OCI-LY7 (cell line): ENCODE results near the gene CTNNA2. TPM values are rescaled to one million over a fixed set of nuclear protein-coding genes. Genes with fewer than 3 reads are reported as not detected.

Source experiments
- BruUV-seq: library from RNA; stranded (reverse); fragments of 400-500 nt; replicated peaks from 2 replicates; lab custom pipeline; 2021; lab: Mats Ljungman, UMichigan
- CTCF ChIA-PET: fragments of 300-600 bp; sonication (Branson Sonifier 250); formaldehyde crosslinking; loops from one replicate; lab custom pipeline; 2022; ENCODE audit warnings: antibody characterized with exemption; ENCODE audit not compliant: unreplicated experiment; lab: Charles Lee
- POLR2A ChIA-PET: fragments of 300-600 bp; sonication (Branson Sonifier 250); formaldehyde crosslinking; loops from one replicate; lab custom pipeline; 2022; ENCODE audit warnings: antibody characterized with exemption; lab: Charles Lee
- DNase-seq: peaks from one replicate; pipeline ENCODE4 v3.0.0-alpha.2; 2015; ENCODE audit warnings: low spot score
- H2AFZ ChIP-seq: fragments of 200-600 bp; sonication (generic), shearing (Covaris generic); 2 replicates; pipeline ENCODE4 v1.6.1; 2014; ENCODE audit warnings: mild to moderate bottlenecking, antibody characterized with exemption, low read length, moderate library complexity
- H3K27ac ChIP-seq: fragments of 200-600 bp; sonication (generic); 2 replicates; pipeline ENCODE4 v1.5.1; 2014; ENCODE audit warnings: mixed run types, low read depth, mild to moderate bottlenecking, moderate library complexity, low read length, inconsistent platforms; ENCODE audit not compliant: poor library complexity, severe bottlenecking
- H3K36me3 ChIP-seq: fragments of 200-600 bp; sonication (generic); 2 replicates; pipeline ENCODE4 v1.6.1; 2014; ENCODE audit warnings: mild to moderate bottlenecking, antibody characterized with exemption, low read length, moderate library complexity, mixed read lengths; ENCODE audit not compliant: insufficient read depth
- H3K4me1 ChIP-seq: fragments of 200-600 bp; sonication (generic); 2 replicates; pipeline ENCODE4 v1.5.1; 2014; ENCODE audit warnings: mild to moderate bottlenecking, low read length; ENCODE audit not compliant: insufficient read depth, poor library complexity, severe bottlenecking
- H3K4me2 ChIP-seq: fragments of 200-600 bp; sonication (generic); 2 replicates; pipeline ENCODE4 v1.6.1; 2014; ENCODE audit warnings: mild to moderate bottlenecking, low read length
- H3K4me3 ChIP-seq: fragments of 200-600 bp; sonication (generic); 2 replicates; pipeline ENCODE4 v1.5.1; 2014; ENCODE audit warnings: mild to moderate bottlenecking, low read depth, low read length; ENCODE audit not compliant: poor library complexity, severe bottlenecking
- H3K79me2 ChIP-seq: fragments of 200-600 bp; sonication (generic); 2 replicates; pipeline ENCODE4 v1.6.1; 2016; ENCODE audit warnings: low read depth, mild to moderate bottlenecking, low read length, moderate library complexity, mixed read lengths; ENCODE audit not compliant: insufficient read depth
- H3K9me2 ChIP-seq: fragments of 200-600 bp; sonication (generic); 2 replicates; pipeline ENCODE4 v1.6.1; 2016; ENCODE audit warnings: mild to moderate bottlenecking, low read length, mixed read lengths; ENCODE audit not compliant: insufficient read depth
- H3K9me3 ChIP-seq: fragments of 200-600 bp; sonication (generic); 2 replicates; pipeline ENCODE4 v1.6.1; 2014; ENCODE audit warnings: mild to moderate bottlenecking, mixed run types, low read length, mixed read lengths
- H4K20me1 ChIP-seq: fragments of 200-600 bp; sonication (generic); 2 replicates; pipeline ENCODE4 v1.6.1; 2014; ENCODE audit warnings: mild to moderate bottlenecking, antibody characterized with exemption, low read length, moderate library complexity, mixed read lengths; ENCODE audit not compliant: insufficient read depth
- EZH2phosphoT487 ChIP-seq: fragments of 200-600 bp; sonication (generic); IDR thresholded peaks from 2 replicates; pipeline ENCODE4 v1.6.1; 2018; ENCODE audit warnings: low read depth, borderline replicate concordance, mild to moderate bottlenecking, mixed run types, antibody characterized with exemption, low read length, moderate library complexity, mixed read lengths
- intact Hi-C: fragments of 100-400 bp; cut with micrococcal nuclease; formaldehyde crosslinking; loops from one replicate; pipeline ENCODE4 v1.10.0; 2022; ENCODE audit not compliant: unreplicated experiment
- total RNA-seq, 2 experiments: library from RNA; depleted of rRNA in 1 of 2; stranded (reverse); fragments of >200 nt in 1 of 2; shearing (Covaris generic) in 1 of 2; gene quantifications; 2 replicates each; pipeline ENCODE4 v1.2.3, GENCODE V29; 2014 to 2022
- TF ChIP-seq, protein P1 (sequence below): fragments of 200-600 bp; sonication (generic); conservative IDR thresholded peaks from 2 replicates; pipeline ENCODE4 v1.5.1; 2014; ENCODE audit warnings: mild to moderate bottlenecking, antibody characterized with exemption, low read length, moderate library complexity, mixed read lengths

Gene CTNNA2
- total RNA-seq, 2 experiments from 2014 or later, result 0.19 to 2.7 TPM

DNA sequence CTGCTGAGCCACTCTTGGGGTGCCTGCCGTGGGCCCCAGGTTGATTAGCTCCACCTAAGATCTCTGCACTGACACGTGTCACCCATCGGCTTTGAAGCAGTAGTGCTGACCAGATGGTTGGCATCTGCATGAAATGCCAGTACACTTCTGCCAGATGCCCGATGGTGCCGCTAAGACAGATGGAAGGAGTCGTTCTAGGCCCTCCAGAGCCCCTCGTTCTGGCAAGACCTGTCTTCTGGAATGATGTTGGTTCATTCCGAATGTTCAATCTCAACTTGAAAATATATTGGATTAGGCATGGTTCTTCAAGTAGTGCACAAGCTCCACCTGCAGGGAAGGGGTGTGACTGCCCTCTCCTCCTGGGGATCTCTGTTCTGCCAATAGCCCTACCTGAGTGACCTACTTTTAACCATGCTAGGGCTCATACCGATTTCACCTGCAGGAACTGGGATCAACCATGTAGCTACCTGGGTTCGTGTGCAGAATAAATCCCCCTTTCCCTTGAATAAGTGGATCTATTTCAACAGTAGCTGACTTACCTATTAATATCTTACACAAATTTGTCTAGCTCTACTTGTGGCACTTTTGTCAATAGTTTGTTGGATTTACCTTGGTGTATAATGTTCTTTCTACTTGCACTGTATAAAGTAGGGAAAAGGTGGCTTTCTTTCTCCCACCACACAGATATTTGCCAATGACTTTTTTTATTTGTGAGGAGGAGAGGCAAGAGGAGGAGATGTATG, 342.6 kb downstream of the CTNNA2 start:
- Histone ChIP-seq H3K27ac (no peak overlapping the region), H4K20me1 (no peaks in the 10 kb centered on the region), H3K4me2 (no peak overlapping the region), H3K4me1 (no peaks in the 10 kb centered on the region), H3K9me2 (no peaks in the 10 kb centered on the region), H3K4me3 (no peak overlapping the region), H3K36me3 (no peaks in the 10 kb centered on the region), H2AFZ (no peak overlapping the region), H3K9me3 (no peaks in the 10 kb centered on the region), H3K79me2 (no peaks in the 10 kb centered on the region)
- TF ChIP-seq, protein P1, sequence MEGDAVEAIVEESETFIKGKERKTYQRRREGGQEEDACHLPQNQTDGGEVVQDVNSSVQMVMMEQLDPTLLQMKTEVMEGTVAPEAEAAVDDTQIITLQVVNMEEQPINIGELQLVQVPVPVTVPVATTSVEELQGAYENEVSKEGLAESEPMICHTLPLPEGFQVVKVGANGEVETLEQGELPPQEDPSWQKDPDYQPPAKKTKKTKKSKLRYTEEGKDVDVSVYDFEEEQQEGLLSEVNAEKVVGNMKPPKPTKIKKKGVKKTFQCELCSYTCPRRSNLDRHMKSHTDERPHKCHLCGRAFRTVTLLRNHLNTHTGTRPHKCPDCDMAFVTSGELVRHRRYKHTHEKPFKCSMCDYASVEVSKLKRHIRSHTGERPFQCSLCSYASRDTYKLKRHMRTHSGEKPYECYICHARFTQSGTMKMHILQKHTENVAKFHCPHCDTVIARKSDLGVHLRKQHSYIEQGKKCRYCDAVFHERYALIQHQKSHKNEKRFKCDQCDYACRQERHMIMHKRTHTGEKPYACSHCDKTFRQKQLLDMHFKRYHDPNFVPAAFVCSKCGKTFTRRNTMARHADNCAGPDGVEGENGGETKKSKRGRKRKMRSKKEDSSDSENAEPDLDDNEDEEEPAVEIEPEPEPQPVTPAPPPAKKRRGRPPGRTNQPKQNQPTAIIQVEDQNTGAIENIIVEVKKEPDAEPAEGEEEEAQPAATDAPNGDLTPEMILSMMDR, result no peak
- no peak for TF ChIP-seq EZH2phosphoT487
- ChIA-PET CTCF (no interaction called here), POLR2A (interaction anchor here (0.6 kb wide), 1 partner anchor 9 kb away, joined by 4 read pairs; no protein-coding TSS in a partner anchor)
- no TSS peak for BruUV-seq
- intact Hi-C loops, result no loop called here
- no peak for DNase-seq

DNA sequence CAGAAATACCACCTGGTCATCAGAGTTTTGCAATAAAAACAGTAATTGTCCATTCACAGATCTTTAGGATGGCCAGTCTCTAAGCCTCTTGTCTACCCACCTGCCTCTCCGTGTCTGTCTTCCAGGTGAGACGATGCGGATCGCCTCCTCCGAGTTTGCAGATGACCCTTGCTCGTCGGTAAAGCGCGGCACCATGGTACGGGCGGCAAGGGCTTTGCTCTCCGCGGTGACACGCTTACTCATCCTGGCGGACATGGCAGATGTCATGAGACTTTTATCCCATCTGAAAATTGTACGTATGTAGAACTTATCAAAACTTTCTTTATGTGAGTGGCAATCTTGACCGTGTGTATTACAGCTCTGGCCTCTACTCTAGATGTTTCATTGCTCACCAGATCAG, 345.0 kb downstream of the CTNNA2 start:
- Histone ChIP-seq H3K9me3 (no peaks in the 10 kb centered on the region), H3K4me1 (no peaks in the 10 kb centered on the region), H2AFZ (no peak overlapping the region), H3K27ac (no peak overlapping the region), H3K9me2 (no peaks in the 10 kb centered on the region), H3K4me2 (no peak overlapping the region), H3K79me2 (no peaks in the 10 kb centered on the region), H4K20me1 (no peaks in the 10 kb centered on the region), H3K36me3 (no peaks in the 10 kb centered on the region), H3K4me3 (no peak overlapping the region)
- intact Hi-C loops, result no loop called here
- DNase-seq, result no peak
- CTCF ChIA-PET, result no interaction called here
- TF ChIP-seq, protein P1, result no peak
- TF ChIP-seq EZH2phosphoT487, result no peak
- POLR2A ChIA-PET, result no interaction called here
- BruUV-seq, result no TSS peak

DNA sequence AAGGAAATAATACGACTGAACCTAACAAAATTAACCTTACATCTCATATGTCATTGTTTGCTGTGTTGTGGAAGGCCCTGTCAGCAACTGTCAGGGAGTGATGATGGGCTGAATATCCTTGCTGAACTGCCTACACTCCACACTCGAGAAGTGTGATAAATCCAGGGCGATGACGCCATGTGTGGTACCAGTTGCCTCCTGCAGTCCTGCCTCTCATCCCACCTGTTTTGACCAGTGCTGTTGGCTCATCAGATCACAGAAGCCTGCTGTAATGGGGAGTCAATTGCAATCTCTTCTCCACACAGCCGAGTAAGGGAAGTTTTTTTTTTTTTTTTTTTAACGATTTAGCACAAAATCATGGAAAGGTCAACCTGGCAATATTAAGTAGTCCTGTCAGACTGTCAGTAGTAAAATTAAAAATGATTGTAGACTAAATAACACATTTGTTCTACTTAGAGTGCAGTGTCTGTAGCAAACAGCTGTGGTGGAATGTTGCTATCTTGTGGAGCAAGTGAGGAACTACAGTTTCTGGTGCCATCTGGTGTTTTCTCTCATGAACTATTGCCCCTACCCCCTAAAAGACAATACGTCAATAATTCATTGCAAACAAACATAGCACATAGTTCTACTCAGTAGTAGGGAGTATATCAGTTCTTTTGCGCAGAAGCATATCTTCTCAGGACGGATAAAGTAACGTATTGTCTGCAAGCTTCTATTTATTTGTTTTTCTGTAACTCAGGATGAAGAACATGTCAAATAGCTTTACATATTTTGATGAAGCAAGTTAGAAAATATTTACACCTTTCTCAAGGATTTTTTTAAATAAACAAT, 347.6 kb downstream of the CTNNA2 start:
- ChIA-PET POLR2A (no interaction called here), CTCF (no interaction called here)
- no TSS peak for BruUV-seq
- Histone ChIP-seq H3K9me2 (no peaks in the 10 kb centered on the region), H3K36me3 (no peaks in the 10 kb centered on the region), H3K4me3 (no peak overlapping the region), H4K20me1 (no peaks in the 10 kb centered on the region), H3K79me2 (no peaks in the 10 kb centered on the region), H3K4me1 (no peaks in the 10 kb centered on the region), H3K27ac (no peak overlapping the region), H3K9me3 (no peaks in the 10 kb centered on the region), H2AFZ (no peak overlapping the region), H3K4me2 (no peak overlapping the region)
- peak; percentile 11 for DNase-seq
- intact Hi-C loops, result no loop called here
- TF ChIP-seq, protein P1, result peak; percentile 65
- TF ChIP-seq EZH2phosphoT487, result no peak
